Suprapubic skin (tissue), 3 donors: ENCODE measurements around the gene CUL1.

Experiments used
- POLR2A ChIP-seq, 2 donors: fragments of 450-650 bp; IDR thresholded peaks; one replicate each; pipeline ENCODE4 v1.6.1; 2017; ENCODE audit warnings: antibody characterized with exemption in 2 of 2, mild to moderate bottlenecking in 2 of 2, moderate library complexity in 2 of 2
- TF ChIP-seq, protein P1 (sequence below), 2 donors: fragments of 200-600 bp in 1 of 2; fragments of 450-650 bp in 1 of 2; sonication (generic) in 1 of 2; IDR thresholded peaks; one replicate each; pipeline ENCODE4 v1.5.1; 2016 to 2019; ENCODE audit warnings: antibody characterized with exemption in 2 of 2, mild to moderate bottlenecking in 1 of 2, moderate library complexity in 1 of 2

DNA sequence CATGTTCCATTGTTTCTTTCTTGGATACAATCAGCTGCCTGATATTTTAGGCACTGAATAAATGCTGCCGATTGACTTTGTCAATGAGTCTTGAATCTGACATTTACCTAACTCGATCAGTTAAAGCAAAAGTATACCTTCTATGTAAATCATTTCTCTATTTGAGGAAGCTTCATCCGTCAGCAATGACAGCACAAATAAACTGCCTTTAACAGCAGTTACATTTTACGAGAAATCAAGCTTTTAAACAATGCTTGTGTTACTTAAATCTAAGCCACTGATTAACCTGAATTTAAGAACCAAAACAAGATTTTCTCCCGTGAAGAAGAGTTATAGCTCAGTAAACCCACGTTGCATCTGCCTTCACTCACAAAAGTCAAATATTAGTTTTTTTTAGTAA is 71.3 kb downstream of the CUL1 start:
- TF ChIP-seq POLR2A (IDR thresholded peaks at IDR 0.05): no peak
- TF ChIP-seq, protein P1, sequence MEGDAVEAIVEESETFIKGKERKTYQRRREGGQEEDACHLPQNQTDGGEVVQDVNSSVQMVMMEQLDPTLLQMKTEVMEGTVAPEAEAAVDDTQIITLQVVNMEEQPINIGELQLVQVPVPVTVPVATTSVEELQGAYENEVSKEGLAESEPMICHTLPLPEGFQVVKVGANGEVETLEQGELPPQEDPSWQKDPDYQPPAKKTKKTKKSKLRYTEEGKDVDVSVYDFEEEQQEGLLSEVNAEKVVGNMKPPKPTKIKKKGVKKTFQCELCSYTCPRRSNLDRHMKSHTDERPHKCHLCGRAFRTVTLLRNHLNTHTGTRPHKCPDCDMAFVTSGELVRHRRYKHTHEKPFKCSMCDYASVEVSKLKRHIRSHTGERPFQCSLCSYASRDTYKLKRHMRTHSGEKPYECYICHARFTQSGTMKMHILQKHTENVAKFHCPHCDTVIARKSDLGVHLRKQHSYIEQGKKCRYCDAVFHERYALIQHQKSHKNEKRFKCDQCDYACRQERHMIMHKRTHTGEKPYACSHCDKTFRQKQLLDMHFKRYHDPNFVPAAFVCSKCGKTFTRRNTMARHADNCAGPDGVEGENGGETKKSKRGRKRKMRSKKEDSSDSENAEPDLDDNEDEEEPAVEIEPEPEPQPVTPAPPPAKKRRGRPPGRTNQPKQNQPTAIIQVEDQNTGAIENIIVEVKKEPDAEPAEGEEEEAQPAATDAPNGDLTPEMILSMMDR (IDR thresholded peaks at IDR 0.05): no peak
